SK-N-SH treated with all-trans-retinoic acid at 6 μM for 48 hours (cell line): ENCODE measurements around the gene LFNG.
"Not testable (repeated sequence)": the region's sequence is repeated elsewhere in the genome, so short reads cannot be mapped to it uniquely, and the experiment has no call there.

Experiments
- ATAC-seq: fragments of 200-7000 bp; cut with Tn5 transposase; 3 replicates; pipeline ENCODE4 v1.9.1; 2020; ENCODE audit warnings: mild to moderate bottlenecking, moderate library complexity
- ARNTL ChIP-seq: fragments of 450-650 bp; formaldehyde crosslinking; IDR thresholded peaks from 2 replicates; pipeline ENCODE4 v1.5.0; 2020; ENCODE audit warnings: low read depth, mild to moderate bottlenecking, moderate library complexity, borderline replicate concordance
- BACH2 ChIP-seq: fragments of 250-450 bp; sonication (Bioruptor Pico); IDR thresholded peaks from 2 replicates; pipeline ENCODE4 v1.9.0; 2021; ENCODE audit warnings: mild to moderate bottlenecking, borderline replicate concordance
- CREB5 ChIP-seq: fragments of 250-450 bp; sonication (Bioruptor Pico); IDR thresholded peaks from 2 replicates; pipeline ENCODE4 v1.5.1; 2020; ENCODE audit warnings: low read depth, mild to moderate bottlenecking, moderate library complexity
- CSDC2 ChIP-seq: fragments of 250-450 bp; sonication (Bioruptor Pico); IDR thresholded peaks from 2 replicates; pipeline ENCODE4 v1.5.0; 2020; ENCODE audit warnings: mild to moderate bottlenecking, moderate library complexity
- CSRNP3 ChIP-seq: fragments of 250-450 bp; sonication (Bioruptor Pico); IDR thresholded peaks from 2 replicates; pipeline ENCODE4 v1.5.1; 2021; ENCODE audit warnings: mild to moderate bottlenecking, moderate library complexity
- ESRRG ChIP-seq: fragments of 250-450 bp; sonication (Bioruptor Pico); IDR thresholded peaks from 2 replicates; pipeline ENCODE4 v1.6.1; 2021; ENCODE audit warnings: mild to moderate bottlenecking
- GLIS3 ChIP-seq: fragments of 250-450 bp; sonication (Bioruptor Pico); IDR thresholded peaks from 2 replicates; pipeline ENCODE4 v1.5.0; 2020; ENCODE audit warnings: mild to moderate bottlenecking, moderate library complexity
- ISL1 ChIP-seq: fragments of 250-450 bp; sonication (Bioruptor Pico); IDR thresholded peaks from 2 replicates; pipeline ENCODE4 v2.1.2; 2022; ENCODE audit warnings: mild to moderate bottlenecking, moderate library complexity
- OSR1 ChIP-seq: fragments of 250-450 bp; sonication (Bioruptor Pico); IDR thresholded peaks from 2 replicates; pipeline ENCODE4 v1.8.0; 2022; ENCODE audit warnings: moderate library complexity, mild to moderate bottlenecking, inconsistent platforms
- PATZ1 ChIP-seq: fragments of 250-450 bp; sonication (Bioruptor Pico); IDR thresholded peaks from 2 replicates; pipeline ENCODE4 v1.8.0; 2020; ENCODE audit warnings: mild to moderate bottlenecking, moderate library complexity, borderline replicate concordance
- PPARA ChIP-seq: fragments of 250-450 bp; sonication (Bioruptor Pico); IDR thresholded peaks from 2 replicates; pipeline ENCODE4 v1.5.0; 2020; ENCODE audit warnings: mild to moderate bottlenecking, borderline replicate concordance
- RARB ChIP-seq: fragments of 250-450 bp; sonication (Bioruptor Pico); IDR thresholded peaks from 2 replicates; pipeline ENCODE4 v1.8.0; 2021; ENCODE audit warnings: mild to moderate bottlenecking, moderate library complexity
- SNAI2 ChIP-seq: fragments of 250-450 bp; sonication (Bioruptor Pico); IDR thresholded peaks from 2 replicates; pipeline ENCODE4 v1.5.0; 2020; ENCODE audit warnings: mild to moderate bottlenecking, moderate library complexity
- TOX ChIP-seq: fragments of 250-450 bp; sonication (Bioruptor Pico); IDR thresholded peaks from 2 replicates; pipeline ENCODE4 v1.8.0; 2021; ENCODE audit warnings: mild to moderate bottlenecking, moderate library complexity, borderline replicate concordance
- TSHZ2 ChIP-seq: fragments of 250-450 bp; sonication (Bioruptor Pico); IDR thresholded peaks from 2 replicates; pipeline ENCODE4 v1.5.0; 2020; ENCODE audit warnings: mild to moderate bottlenecking, moderate library complexity
- ZC3H10 ChIP-seq: fragments of 250-450 bp; sonication (Bioruptor Pico); IDR thresholded peaks from 2 replicates; pipeline ENCODE4 v1.5.1; 2021; ENCODE audit warnings: mild to moderate bottlenecking, moderate library complexity
- ZFP3 ChIP-seq: fragments of 250-450 bp; sonication (Bioruptor Pico); IDR thresholded peaks from 2 replicates; pipeline ENCODE4 v1.5.0; 2020; ENCODE audit warnings: mild to moderate bottlenecking, moderate library complexity
- ZNF565 ChIP-seq: fragments of 450-650 bp; formaldehyde crosslinking; conservative IDR thresholded peaks from 2 replicates; pipeline ENCODE4 v1.5.0; 2020; ENCODE audit warnings: low read depth, mild to moderate bottlenecking, moderate library complexity
- ZNF70 ChIP-seq: fragments of 450-650 bp; formaldehyde crosslinking; IDR thresholded peaks from 2 replicates; pipeline ENCODE4 v1.5.0; 2020; ENCODE audit warnings: mild to moderate bottlenecking, moderate library complexity
- ZNF8 ChIP-seq: fragments of 450-650 bp; formaldehyde crosslinking; IDR thresholded peaks from 2 replicates; pipeline ENCODE4 v1.5.0; 2020; ENCODE audit warnings: mild to moderate bottlenecking, moderate library complexity

LFNG gene

GRCh38 chr7:2529161-2530070 is 9.8 kb downstream of the LFNG start:
- TF ChIP-seq CSRNP3 (CRISPR knock-in tag) (no peak), PATZ1 (CRISPR knock-in tag) (peak; percentile 89; the same call in 1 of the 2 replicates)
- ATAC-seq: peak; percentile 62

- ATAC-seq: peak; percentile 1; the same call in 2 of the 3 replicates
Measured at GRCh38 chr7:2530071-2530987, 10.8 kb downstream of the LFNG start.

GRCh38 chr7:2530994-2531795 is 11.6 kb downstream of the LFNG start:
- ATAC-seq: peak; percentile 6

More at GRCh38 chr7:2530071-2530987, 10.8 kb downstream of the LFNG start:
- TF ChIP-seq GLIS3 (CRISPR knock-in tag) (no peak), BACH2 (CRISPR knock-in tag) (no peak), ZNF8 (CRISPR knock-in tag) (no peak), RARB (CRISPR knock-in tag) (no peak), SNAI2 (CRISPR knock-in tag) (no peak), ISL1 (CRISPR knock-in tag) (no peak), ZNF70 (no peak), OSR1 (CRISPR knock-in tag) (no peak), PPARA (CRISPR knock-in tag) (no peak), ARNTL (no peak), CSDC2 (CRISPR knock-in tag) (no peak), ESRRG (CRISPR knock-in tag) (no peak), TOX (CRISPR knock-in tag) (no peak), CSRNP3 (CRISPR knock-in tag) (no peak), PATZ1 (CRISPR knock-in tag) (no peak), ZC3H10 (CRISPR knock-in tag) (no peak), TSHZ2 (CRISPR knock-in tag) (no peak), ZNF565 (no peak), CREB5 (CRISPR knock-in tag) (no peak), ZFP3 (no peak)

- peak; percentile 27 for ATAC-seq
Measured at GRCh38 chr7:2531796-2532110, 12.2 kb downstream of the LFNG start.

GRCh38 chr7:2532199-2532772 is 12.7 kb downstream of the LFNG start:
- not testable (repeated sequence) for ATAC-seq

GRCh38 chr7:2532816-2533215 is 13.2 kb downstream of the LFNG start:
- not testable (repeated sequence) for ATAC-seq
